ENCODE results near the gene ELP2.

Gene ELP2

DNA sequence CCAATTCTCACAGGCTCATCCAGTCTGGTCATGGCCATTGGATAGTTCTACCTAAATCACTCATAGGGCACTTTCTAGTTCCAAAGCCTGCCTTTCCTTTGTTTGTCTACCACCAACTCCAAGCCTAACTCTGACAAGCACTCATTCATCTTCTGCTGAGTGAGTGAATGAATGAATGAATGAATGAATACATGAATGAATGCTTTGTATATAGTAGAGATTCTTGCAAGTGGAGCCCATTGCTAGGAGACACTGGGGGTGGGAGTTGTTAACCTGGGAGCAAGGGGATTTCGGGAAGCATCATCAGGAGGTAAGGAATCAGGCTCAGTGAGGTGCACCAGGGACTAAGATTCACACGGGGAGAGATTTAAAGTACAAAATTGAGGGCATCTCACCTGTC lies 54.3 kb downstream of the ELP2 start:
- TF ChIP-seq SPI1 (IDR thresholded peaks at IDR 0.05; ENCODE audit: low read depth, low read length) (no peak), PAX5 (IDR thresholded peaks at IDR 0.05; ENCODE audit: insufficient read depth, low read length, severe bottlenecking) (no peak), TAF1 (IDR thresholded peaks at IDR 0.05; ENCODE audit: low read depth, low read length) (no peak), POLR2A (IDR thresholded peaks at IDR 0.05; ENCODE audit: low read depth, low read length) (no peak), POU2F2 (IDR thresholded peaks at IDR 0.05; ENCODE audit: low read depth, low read length) (no peak), POLR2AphosphoS5 (IDR thresholded peaks at IDR 0.05; ENCODE audit: low read depth, low read length) (no peak)
- FAIRE-seq (no peak), DNase-seq (ENCODE audit: insufficient read length, low spot score) (no peak)

DNA sequence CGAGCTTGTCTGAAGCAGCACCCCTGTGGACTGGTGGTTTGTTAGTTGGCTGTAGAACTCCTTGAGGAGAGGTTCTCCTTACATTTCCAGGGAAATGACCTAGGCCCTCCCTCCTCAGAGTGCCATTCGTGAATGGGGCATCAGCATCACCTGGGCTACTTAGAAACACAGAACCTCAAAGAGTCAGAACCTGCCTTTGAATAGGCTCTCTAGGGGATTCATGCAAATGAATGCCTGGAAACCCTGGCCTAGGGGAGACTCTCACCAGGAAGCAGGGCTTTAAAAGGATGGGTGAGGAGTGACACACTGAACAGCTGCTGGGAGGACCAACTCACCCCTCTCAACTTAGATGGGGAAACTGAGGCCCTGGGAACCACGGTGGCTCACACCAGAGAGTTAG lies 55.5 kb downstream of the ELP2 start:
- TF ChIP-seq POLR2AphosphoS5 (IDR thresholded peaks at IDR 0.05; ENCODE audit: low read depth, low read length) (no peak), TAF1 (IDR thresholded peaks at IDR 0.05; ENCODE audit: low read depth, low read length) (no peak), POU2F2 (IDR thresholded peaks at IDR 0.05; ENCODE audit: low read depth, low read length) (no peak), PAX5 (IDR thresholded peaks at IDR 0.05; ENCODE audit: insufficient read depth, low read length, severe bottlenecking) (no peak), SPI1 (IDR thresholded peaks at IDR 0.05; ENCODE audit: low read depth, low read length) (no peak), POLR2A (IDR thresholded peaks at IDR 0.05; ENCODE audit: low read depth, low read length) (no peak)
- FAIRE-seq: no peak

DNA sequence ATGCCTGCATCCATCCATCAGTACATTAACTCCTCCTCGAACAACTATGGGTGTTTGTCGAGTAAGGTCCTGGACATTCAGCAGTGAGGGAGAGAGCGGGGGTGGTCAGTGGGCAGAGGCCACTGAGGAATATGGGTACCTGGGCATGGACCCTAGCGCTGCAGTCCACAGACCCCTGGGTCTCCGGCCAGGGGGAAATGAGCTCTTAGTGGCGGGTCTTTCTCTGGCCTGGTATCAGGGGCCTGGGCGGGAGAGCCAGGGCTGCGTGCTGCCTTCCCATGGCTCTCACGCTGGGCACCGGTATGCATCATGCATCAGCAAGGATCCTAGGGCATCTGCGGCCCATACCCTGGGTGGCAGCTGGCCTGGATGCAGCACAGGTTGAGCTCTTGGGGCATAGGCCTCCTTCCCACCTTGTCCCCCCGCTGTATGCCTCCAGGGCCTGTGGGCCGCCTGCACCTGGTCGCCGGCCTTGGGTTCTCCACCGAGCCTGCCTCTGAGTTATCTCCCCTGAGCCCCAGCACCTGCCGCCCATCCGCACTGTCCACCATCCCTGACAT lies 56.3 kb downstream of the ELP2 start:
- FAIRE-seq (no peak), DNase-seq (ENCODE audit: insufficient read length, low spot score) (no peak)
- TF ChIP-seq SPI1 (IDR thresholded peaks at IDR 0.05; ENCODE audit: low read depth, low read length) (no peak), PAX5 (IDR thresholded peaks at IDR 0.05; ENCODE audit: insufficient read depth, low read length, severe bottlenecking) (no peak), TAF1 (IDR thresholded peaks at IDR 0.05; ENCODE audit: low read depth, low read length) (no peak)

More for the DNA sequence above, 55.5 kb downstream of the ELP2 start:
- DNase-seq (ENCODE audit: insufficient read length, low spot score): no peak

DNA sequence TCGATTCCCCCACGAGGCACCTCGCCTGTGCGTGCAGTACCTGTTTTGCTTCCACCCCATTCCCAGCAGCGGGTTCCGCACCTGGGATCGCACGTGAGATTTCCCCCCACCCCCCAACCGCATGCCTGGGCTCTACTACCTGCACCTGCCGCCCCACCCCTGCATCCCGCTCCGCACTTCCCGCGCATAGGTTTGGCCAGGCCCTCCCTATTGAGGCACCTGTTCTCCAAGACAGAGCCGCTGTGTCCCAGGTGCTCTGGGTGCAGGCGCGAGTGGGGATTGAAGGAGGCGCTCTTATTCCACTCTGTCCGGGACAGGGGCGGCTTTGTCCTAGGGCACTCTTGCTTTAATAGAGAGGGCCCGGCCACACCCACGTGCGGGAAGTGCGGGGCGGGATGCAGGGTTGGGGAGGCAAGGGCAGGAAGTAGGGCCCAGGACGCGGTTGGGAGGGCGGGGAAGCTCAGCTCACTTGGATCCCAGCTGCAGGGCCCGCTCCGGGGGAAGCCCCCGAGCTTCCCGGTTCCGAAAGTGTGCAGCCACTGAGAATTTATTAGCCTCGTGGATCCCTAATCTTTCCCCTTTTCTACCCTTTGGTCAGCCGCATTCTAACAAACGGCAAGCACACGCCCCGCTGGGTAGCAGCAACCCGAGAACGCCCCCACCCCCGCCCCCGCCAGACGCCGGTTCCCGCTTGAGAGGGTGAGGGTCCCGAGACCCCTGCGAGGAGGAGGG lies 56.9 kb downstream of the ELP2 start:
- FAIRE-seq: no peak
- peak; percentile 40 for DNase-seq (ENCODE audit: insufficient read length, low spot score)

DNA sequence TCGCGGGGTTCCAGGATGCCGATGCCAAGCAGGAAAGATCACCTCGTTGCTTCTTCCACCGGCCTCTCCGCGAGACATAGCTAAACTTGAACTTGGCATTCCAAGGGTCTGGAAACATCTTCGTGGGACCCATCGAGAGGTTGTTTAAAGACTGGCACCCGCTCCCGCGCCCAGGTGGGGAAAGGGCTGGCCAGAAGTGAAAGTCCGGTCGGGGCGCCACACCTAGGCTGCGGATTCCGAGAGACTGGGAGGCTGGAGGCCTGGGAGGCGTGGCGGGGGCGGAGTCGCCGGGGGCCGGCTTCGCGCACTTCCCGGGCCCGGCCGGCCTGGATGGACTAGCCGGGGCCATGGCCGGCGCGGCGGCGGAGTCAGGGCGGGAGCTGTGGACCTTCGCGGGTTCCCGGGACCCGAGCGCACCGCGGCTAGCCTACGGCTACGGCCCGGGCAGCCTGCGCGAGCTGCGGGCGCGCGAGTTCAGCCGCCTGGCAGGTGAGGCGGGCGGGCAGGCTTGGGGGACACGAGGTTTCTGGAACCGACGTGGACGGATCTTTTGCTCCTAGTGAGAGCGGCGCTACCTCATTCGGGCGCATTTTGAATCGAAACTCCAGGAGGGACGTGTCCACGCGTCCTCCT lies 57.6 kb downstream of the ELP2 start, which contains the start of gene MOCOS:
TSS of gene MOCOS (plus strand) at position 305 of the 633 bp plus-strand sequence. CDS start at position 348, 43 bp downstream.
- FAIRE-seq: no peak
- TF ChIP-seq TAF1 (IDR thresholded peaks at IDR 0.05; ENCODE audit: low read depth, low read length) (no peak), SPI1 (IDR thresholded peaks at IDR 0.05; ENCODE audit: low read depth, low read length) (no peak), POU2F2 (IDR thresholded peaks at IDR 0.05; ENCODE audit: low read depth, low read length) (no peak), POLR2AphosphoS5 (IDR thresholded peaks at IDR 0.05; ENCODE audit: low read depth, low read length) (no peak), POLR2A (IDR thresholded peaks at IDR 0.05; ENCODE audit: low read depth, low read length) (no peak), PAX5 (IDR thresholded peaks at IDR 0.05; ENCODE audit: insufficient read depth, low read length, severe bottlenecking) (no peak)
- peak; percentile 79 for DNase-seq (ENCODE audit: insufficient read length, low spot score)

More for the DNA sequence above, 56.9 kb downstream of the ELP2 start:
- no peak for TF ChIP-seq PAX5 (IDR thresholded peaks at IDR 0.05; ENCODE audit: insufficient read depth, low read length, severe bottlenecking)
- no peak for TF ChIP-seq POLR2AphosphoS5 (IDR thresholded peaks at IDR 0.05; ENCODE audit: low read depth, low read length)
- no peak for TF ChIP-seq TAF1 (IDR thresholded peaks at IDR 0.05; ENCODE audit: low read depth, low read length)
- TF ChIP-seq POU2F2 (IDR thresholded peaks at IDR 0.05; ENCODE audit: low read depth, low read length): no peak
- TF ChIP-seq POLR2A (IDR thresholded peaks at IDR 0.05; ENCODE audit: low read depth, low read length): no peak
- TF ChIP-seq SPI1 (IDR thresholded peaks at IDR 0.05; ENCODE audit: low read depth, low read length): no peak

DNA sequence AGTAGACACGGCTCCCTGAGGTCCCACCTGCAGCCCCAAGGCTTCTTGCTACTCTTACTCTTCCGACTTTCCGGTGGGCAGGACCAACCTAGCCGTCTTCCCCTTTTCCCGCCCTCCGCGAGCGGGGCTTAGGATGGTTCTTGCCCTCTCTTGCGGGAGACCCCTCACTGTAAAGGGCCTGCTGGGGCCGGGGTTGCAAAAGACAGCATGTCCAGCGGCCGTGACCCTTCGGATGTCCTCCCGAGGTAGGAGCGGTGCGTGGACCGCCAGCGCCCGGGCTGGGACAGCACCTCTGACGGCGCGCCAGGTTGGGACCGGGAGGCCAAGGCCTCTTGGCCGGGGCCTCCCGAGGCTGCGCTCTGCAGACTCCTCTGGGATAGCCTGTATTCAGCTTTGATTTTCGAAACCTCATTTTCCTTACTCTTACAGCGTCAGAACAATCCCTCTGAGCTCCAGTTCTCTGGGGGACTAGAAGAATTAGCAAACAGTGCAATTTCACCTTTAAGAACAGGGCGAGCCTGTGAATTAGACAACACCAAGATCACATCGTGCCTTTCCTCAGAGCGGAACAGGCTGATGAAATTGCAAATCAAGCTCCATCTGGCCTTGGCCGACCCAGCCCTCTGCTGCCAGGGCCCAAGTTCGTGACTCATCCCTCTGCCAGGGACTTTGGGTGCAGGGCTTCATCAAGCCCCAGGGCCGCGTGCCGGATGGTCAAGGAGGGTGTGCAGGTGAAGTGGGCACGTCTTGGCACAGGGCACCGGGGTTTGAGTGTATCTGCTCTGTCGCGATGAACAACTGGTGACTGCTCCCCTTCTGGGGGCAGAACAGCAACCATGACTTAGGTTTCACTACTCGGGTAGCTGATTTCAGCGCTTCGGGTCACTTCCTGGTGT lies 58.4 kb downstream of the ELP2 start:
- no peak for TF ChIP-seq SPI1 (IDR thresholded peaks at IDR 0.05; ENCODE audit: low read depth, low read length)
- 0 out of 2 replicates have a peak, but pooled peaks have one; percentile 15 for TF ChIP-seq POU2F2 (IDR thresholded peaks at IDR 0.05; ENCODE audit: low read depth, low read length)
- DNase-seq (ENCODE audit: insufficient read length, low spot score) (peak; percentile 21), FAIRE-seq (peak; percentile 72)

DNA sequence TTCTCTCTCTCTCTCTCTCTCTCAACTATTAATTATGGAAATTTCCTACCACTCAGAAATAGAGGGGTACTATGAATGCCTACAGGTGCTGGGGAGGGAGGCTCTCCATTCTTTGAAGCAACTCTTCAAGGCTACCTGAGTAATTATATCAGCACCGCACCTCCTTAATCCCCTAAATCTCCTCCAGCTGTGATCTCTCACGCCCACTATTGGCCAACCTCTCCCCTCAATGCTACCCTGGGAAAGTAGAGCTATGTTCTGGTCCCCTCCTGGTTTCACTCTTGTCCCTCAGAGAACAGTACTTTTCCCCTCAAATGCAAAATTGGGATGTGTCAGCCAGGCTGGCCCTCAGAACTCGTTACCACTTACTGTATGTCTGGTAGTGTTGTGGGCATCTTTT lies 59.2 kb downstream of the ELP2 start:
- FAIRE-seq: no peak
- no peak for DNase-seq (ENCODE audit: insufficient read length, low spot score)
- no peak for TF ChIP-seq SPI1 (IDR thresholded peaks at IDR 0.05; ENCODE audit: low read depth, low read length)
- no peak for TF ChIP-seq POU2F2 (IDR thresholded peaks at IDR 0.05; ENCODE audit: low read depth, low read length)
- no peak for TF ChIP-seq PAX5 (IDR thresholded peaks at IDR 0.05; ENCODE audit: insufficient read depth, low read length, severe bottlenecking)
- TF ChIP-seq POLR2AphosphoS5 (IDR thresholded peaks at IDR 0.05; ENCODE audit: low read depth, low read length): no peak
- no peak for TF ChIP-seq TAF1 (IDR thresholded peaks at IDR 0.05; ENCODE audit: low read depth, low read length)
- no peak for TF ChIP-seq POLR2A (IDR thresholded peaks at IDR 0.05; ENCODE audit: low read depth, low read length)

DNA sequence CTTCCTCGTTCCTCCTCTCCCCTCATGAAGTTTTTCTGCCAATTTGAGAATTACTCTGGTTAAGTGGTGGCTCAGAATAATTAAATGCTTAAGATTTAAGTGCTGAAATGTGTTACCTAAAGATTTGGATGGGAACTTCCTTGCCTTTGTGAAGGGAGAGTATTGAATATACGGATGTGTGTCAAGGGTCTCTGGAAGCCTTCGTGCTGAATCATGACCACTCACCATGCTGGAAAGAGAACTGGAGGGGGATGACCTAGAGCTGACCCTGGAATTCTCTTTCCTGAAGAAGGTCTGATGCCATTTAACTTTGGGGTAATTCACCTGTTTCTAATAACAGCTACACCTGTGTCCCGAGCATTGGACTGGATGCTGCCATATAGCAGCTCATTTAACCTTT lies 59.8 kb downstream of the ELP2 start:
- DNase-seq (ENCODE audit: insufficient read length, low spot score) (no peak), FAIRE-seq (no peak)
- no peak for TF ChIP-seq POLR2AphosphoS5 (IDR thresholded peaks at IDR 0.05; ENCODE audit: low read depth, low read length)
- no peak for TF ChIP-seq PAX5 (IDR thresholded peaks at IDR 0.05; ENCODE audit: insufficient read depth, low read length, severe bottlenecking)
- no peak for TF ChIP-seq TAF1 (IDR thresholded peaks at IDR 0.05; ENCODE audit: low read depth, low read length)
- no peak for TF ChIP-seq POLR2A (IDR thresholded peaks at IDR 0.05; ENCODE audit: low read depth, low read length)
- no peak for TF ChIP-seq SPI1 (IDR thresholded peaks at IDR 0.05; ENCODE audit: low read depth, low read length)
- no peak for TF ChIP-seq POU2F2 (IDR thresholded peaks at IDR 0.05; ENCODE audit: low read depth, low read length)

DNA sequence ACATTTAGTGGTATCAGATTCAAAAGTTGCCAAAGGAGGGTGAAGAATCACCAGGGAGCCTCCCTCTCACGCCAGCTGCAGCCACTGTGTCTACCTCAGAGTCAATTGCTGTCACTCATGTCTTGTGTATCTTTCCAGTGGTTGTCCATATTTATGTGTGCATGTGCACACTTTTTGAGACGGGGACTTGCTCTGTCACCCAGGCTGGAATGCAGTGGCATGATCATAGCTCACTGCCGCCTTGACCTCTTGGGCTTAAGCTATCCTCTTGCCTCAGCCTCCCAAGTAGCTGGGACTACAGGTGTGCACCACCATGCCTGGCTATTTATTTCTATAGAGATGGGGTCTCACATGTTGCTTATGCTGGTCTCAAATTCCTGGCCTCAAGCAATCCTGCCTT lies 61.6 kb downstream of the ELP2 start:
- no peak for FAIRE-seq
- no peak for DNase-seq (ENCODE audit: insufficient read length, low spot score)
- TF ChIP-seq POLR2A (IDR thresholded peaks at IDR 0.05; ENCODE audit: low read depth, low read length) (no peak), TAF1 (IDR thresholded peaks at IDR 0.05; ENCODE audit: low read depth, low read length) (no peak), POLR2AphosphoS5 (IDR thresholded peaks at IDR 0.05; ENCODE audit: low read depth, low read length) (no peak), SPI1 (IDR thresholded peaks at IDR 0.05; ENCODE audit: low read depth, low read length) (no peak), POU2F2 (IDR thresholded peaks at IDR 0.05; ENCODE audit: low read depth, low read length) (no peak), PAX5 (IDR thresholded peaks at IDR 0.05; ENCODE audit: insufficient read depth, low read length, severe bottlenecking) (no peak)

All from GM12891 (cell line).